Karpas-422 (cell line): ENCODE measurements around the gene CNST. TPM values are rescaled to one million over a fixed set of nuclear protein-coding genes. Genes with fewer than 3 reads are reported as not detected.
A peak's percentile ranks its signal among the peaks of the same experiment; 100 is the strongest.

Experiments used
- DNase-seq: peaks from one replicate; pipeline ENCODE4 v3.0.0-alpha.2; 2015
- H2AFZ ChIP-seq: fragments of 200-600 bp; sonication (generic); 2 replicates; pipeline ENCODE4 v1.6.1; 2014; ENCODE audit warnings: antibody characterized with exemption, low read length, mixed read lengths
- H3K27ac ChIP-seq: fragments of 200-600 bp; sonication (generic); 2 replicates; pipeline ENCODE4 v1.5.1; 2014; ENCODE audit warnings: mild to moderate bottlenecking, low read length, moderate library complexity
- H3K27me3 ChIP-seq: fragments of 200-600 bp; sonication (generic); 2 replicates; pipeline ENCODE4 v1.6.1; 2014; ENCODE audit warnings: low read length, mixed read lengths
- H3K36me3 ChIP-seq: fragments of 200-600 bp; sonication (generic); 2 replicates; pipeline ENCODE4 v1.6.1; 2014; ENCODE audit warnings: low read length, mixed read lengths; ENCODE audit not compliant: insufficient read depth
- H3K4me1 ChIP-seq: fragments of 200-600 bp; sonication (generic); 2 replicates; pipeline ENCODE4 v1.6.1; 2014; ENCODE audit warnings: mild to moderate bottlenecking, low read length, mixed read lengths
- H3K4me2 ChIP-seq: fragments of 200-600 bp; sonication (generic); 2 replicates; pipeline ENCODE4 v1.6.1; 2014; ENCODE audit warnings: low read length, low read depth, mild to moderate bottlenecking; ENCODE audit not compliant: poor library complexity, severe bottlenecking
- H3K4me3 ChIP-seq: fragments of 200-600 bp; sonication (generic); 2 replicates; pipeline ENCODE4 v1.5.1; 2014; ENCODE audit warnings: mild to moderate bottlenecking, antibody characterized with exemption, low read length, mixed read lengths
- H3K79me2 ChIP-seq: fragments of 200-600 bp; sonication (generic); 2 replicates; pipeline ENCODE4 v1.6.1; 2014; ENCODE audit warnings: mild to moderate bottlenecking, low read length, mixed read lengths
- H3K9ac ChIP-seq: fragments of 200-600 bp; sonication (generic); 2 replicates; pipeline ENCODE4 v1.6.0; 2014; ENCODE audit warnings: low read length
- H3K9me2 ChIP-seq: fragments of 200-600 bp; sonication (generic), shearing (Covaris generic); replicated peaks from 2 replicates; pipeline ENCODE4 v1.6.0; 2014; ENCODE audit warnings: mild to moderate bottlenecking, low read length, moderate library complexity; ENCODE audit not compliant: insufficient read depth
- H3K9me3 ChIP-seq: fragments of 300-700, 200-600 bp; sonication (generic); 2 replicates; pipeline ENCODE4 v1.6.1; 2014; ENCODE audit warnings: low read length, mixed read lengths
- H4K20me1 ChIP-seq: fragments of 200-600 bp; sonication (generic); 2 replicates; pipeline ENCODE4 v1.6.1; 2014; ENCODE audit warnings: mild to moderate bottlenecking, antibody characterized with exemption, low read length, low read depth; ENCODE audit not compliant: insufficient read depth
- total RNA-seq: library from RNA; depleted of rRNA; stranded (reverse); fragments of >200 nt; shearing (Covaris generic); gene quantifications from 2 replicates; pipeline ENCODE4 v1.2.3, GENCODE V29; 2014; ENCODE audit warnings: low replicate concordance; rRNA removed

The CNST gene, protein sequence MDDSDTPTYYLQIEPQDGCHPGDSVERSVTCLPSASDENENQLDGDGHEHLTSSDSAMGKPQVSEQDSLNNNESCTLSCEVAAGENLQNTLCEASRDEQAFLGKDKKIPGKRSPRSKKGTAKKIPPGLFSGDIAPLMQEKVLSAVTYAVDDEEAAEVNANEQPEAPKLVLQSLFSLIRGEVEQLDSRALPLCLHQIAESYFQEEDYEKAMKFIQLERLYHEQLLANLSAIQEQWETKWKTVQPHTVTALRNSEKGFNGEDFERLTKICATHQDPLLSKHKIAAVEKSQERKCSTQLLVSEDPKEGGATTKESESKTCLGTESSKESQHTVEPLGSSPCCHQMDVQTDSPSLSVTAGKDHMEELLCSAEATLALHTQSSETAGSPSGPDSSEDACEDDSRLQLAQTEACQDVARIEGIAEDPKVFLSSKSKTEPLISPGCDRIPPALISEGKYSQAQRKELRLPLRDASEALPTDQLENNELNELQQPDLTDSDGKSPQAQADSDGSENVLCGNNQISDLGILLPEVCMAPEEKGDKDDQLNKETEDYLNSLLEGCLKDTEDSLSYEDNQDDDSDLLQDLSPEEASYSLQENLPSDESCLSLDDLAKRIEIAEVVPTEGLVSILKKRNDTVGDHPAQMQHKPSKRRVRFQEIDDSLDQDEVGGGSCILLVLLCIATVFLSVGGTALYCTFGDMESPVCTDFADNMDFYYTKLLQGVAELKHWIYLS
- 25.3 and 29.7 TPM in 2 replicates for total RNA-seq

DNA sequence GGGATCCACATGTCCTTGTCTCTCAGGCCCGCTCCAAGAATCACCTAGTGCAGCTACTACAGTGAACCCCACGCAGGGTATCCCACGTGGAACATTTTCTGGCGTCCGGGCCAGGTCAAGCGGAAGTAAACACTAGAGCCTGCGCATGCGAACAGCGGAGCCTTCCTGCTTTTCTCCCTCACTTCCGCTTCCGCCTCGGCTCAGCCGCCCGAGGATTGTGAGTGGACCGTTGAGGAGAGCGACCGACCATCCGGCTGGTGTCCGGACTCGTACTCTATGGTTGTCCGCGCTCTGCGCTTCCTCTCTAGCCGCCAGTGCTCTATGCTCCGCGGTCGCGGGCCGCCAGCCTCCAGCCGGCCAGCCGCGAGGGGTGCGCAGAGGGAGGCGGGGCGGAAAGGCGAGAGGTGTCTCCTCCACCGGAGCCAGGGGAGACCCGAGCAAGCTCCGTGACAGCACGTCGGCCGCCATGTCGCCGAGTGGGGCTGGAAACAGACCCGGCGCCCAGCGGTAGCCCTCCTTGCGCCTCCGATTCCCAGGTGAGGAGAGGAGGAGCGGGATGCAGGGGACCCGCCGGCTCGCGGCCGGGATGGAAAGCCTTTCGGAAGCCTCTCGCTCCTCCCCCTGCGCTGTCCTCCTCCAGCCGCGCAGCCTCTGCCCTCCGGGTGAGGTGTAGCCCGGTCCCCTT lies at the start of gene CNST, which contains the start of gene TFB2M:
TSS of gene CNST (plus strand) at position 329 of the 685 bp plus-strand sequence. CDS start 25,107 bp downstream, outside the sequence.
TSS of gene TFB2M (minus strand) at position 134 of the 685 bp plus-strand sequence. CDS start at position 11, 123 bp downstream.
- no peaks in the 10 kb centered on the region for H3K27me3 ChIP-seq
- H3K4me1 ChIP-seq, result peaks cover 54% of the 10 kb centered on the region
- H3K4me2 ChIP-seq, result peak within 1 kb of the TSS; percentile 77
- H3K9me3 ChIP-seq, result no peaks in the 10 kb centered on the region
- peak within 1 kb of the TSS; percentile 78 for H3K27ac ChIP-seq
- peak within 1 kb of the TSS; percentile 76 for H2AFZ ChIP-seq
- H3K9ac ChIP-seq, result peak within 1 kb of the TSS; percentile 94
- peak within 1 kb of the TSS; percentile 100 for H3K4me3 ChIP-seq
- H3K79me2 ChIP-seq, result peaks cover 86% of the 10 kb centered on the region
- peaks cover 10% of the 10 kb centered on the region for H3K36me3 ChIP-seq
- H4K20me1 ChIP-seq, result no peaks in the 10 kb centered on the region
- peak; percentile 99 for DNase-seq
- H3K9me2 ChIP-seq, result no peaks in the 10 kb centered on the region

DNA sequence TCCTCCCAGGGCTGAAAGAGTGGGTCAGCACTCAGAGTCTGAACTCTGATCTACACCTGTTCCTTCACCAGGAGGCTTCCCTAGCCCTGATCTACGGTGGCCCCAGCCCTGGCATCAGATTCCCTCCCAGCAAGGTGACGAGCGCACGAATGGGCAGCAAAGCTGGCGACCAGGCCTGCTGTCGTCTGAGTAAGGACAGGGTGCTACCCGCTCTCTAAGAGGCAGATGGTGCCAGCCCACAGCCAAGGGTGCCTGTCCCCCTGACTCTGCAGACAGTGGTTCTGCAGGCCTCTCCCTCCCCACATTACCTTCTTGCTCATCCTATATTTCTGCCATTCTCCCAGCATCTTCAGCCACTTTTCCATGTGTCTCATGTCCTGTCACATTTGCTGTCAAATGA lies 48.9 kb upstream of the CNST start:
- no peak overlapping the region for H3K9ac ChIP-seq
- peaks cover 17% of the 10 kb centered on the region for H3K9me3 ChIP-seq
- H3K4me1 ChIP-seq, result no peaks in the 10 kb centered on the region
- no peaks in the 10 kb centered on the region for H3K9me2 ChIP-seq
- no peak overlapping the region for H3K4me2 ChIP-seq
- no peak overlapping the region for H2AFZ ChIP-seq
- H3K27ac ChIP-seq, result no peak overlapping the region
- H3K36me3 ChIP-seq, result no peaks in the 10 kb centered on the region
- no peaks in the 10 kb centered on the region for H4K20me1 ChIP-seq
- no peak overlapping the region for H3K4me3 ChIP-seq
- no peak for DNase-seq
- no peaks in the 10 kb centered on the region for H3K27me3 ChIP-seq
- no peaks in the 10 kb centered on the region for H3K79me2 ChIP-seq

DNA sequence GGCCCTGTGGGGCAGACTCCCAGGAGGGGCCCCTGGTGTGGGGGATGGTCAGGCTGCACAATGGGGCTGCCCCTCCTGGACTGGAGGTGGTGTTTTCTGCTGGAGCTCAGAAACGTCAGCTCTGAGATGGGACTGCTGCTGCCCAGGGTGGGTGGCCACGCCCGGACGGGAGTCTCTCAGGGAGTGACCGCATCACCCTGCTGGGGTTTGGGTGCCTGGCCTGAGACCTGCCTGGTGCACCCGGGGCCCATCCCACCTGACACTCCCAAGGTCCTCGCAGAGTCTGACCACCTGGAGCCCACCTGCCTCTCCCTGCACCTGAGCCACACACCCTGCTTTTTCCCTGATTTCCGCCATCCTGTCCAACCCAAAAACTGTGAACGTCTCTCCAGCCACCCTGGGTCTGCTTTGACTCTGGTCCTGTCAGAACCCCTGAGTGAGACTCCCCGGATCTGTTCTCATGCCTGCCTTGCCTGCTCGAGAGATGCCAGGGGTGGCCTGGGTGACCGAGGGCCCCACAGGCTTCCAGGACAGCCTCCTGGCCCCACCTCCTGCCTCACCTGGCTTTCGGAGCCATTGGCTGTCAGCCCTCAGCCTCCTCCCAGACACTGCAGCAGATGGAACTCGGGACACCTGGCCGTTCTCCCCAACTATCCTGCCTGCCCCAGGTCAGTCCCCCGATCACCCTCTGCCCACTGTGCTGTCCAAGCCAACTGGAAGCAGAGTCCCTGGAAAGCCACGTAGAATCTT lies 47.6 kb upstream of the CNST start:
- no peaks in the 10 kb centered on the region for H3K79me2 ChIP-seq
- peaks cover 17% of the 10 kb centered on the region for H3K9me3 ChIP-seq
- no peak for DNase-seq

DNA sequence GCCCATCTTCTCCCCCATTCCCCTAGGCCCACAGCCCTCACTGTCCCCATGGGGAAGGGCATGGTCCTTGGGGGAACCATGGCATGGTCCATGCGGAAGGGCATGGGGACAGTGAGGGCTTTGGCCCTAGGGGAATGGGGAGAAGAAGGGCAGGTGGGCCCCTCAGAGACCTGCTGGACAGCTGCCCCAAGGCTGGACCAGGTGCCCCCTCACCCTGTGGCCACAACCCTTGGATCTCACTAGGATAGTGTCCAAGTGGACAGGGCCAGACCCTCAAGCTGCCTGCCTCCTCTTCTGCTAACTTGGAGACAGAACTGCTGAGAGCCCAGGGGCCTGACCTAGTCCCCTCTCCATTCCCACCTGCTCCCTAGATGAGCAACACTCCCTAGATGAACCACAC lies 46.7 kb upstream of the CNST start:
- no peaks in the 10 kb centered on the region for H3K9me2 ChIP-seq
- peaks cover 13% of the 10 kb centered on the region for H3K9me3 ChIP-seq
- no peaks in the 10 kb centered on the region for H4K20me1 ChIP-seq
- no peak overlapping the region for H3K4me3 ChIP-seq
- H3K9ac ChIP-seq, result no peak overlapping the region
- no peaks in the 10 kb centered on the region for H3K27me3 ChIP-seq
- H3K4me2 ChIP-seq, result no peak overlapping the region
- no peak for DNase-seq
- no peak overlapping the region for H2AFZ ChIP-seq
- H3K4me1 ChIP-seq, result no peaks in the 10 kb centered on the region
- no peaks in the 10 kb centered on the region for H3K79me2 ChIP-seq
- H3K36me3 ChIP-seq, result no peaks in the 10 kb centered on the region
- H3K27ac ChIP-seq, result no peak overlapping the region

More for the DNA sequence above, 47.6 kb upstream of the CNST start:
- Histone ChIP-seq H4K20me1 (no peaks in the 10 kb centered on the region), H3K4me2 (no peak overlapping the region), H2AFZ (no peak overlapping the region), H3K4me1 (no peaks in the 10 kb centered on the region), H3K27me3 (no peaks in the 10 kb centered on the region), H3K27ac (no peak overlapping the region), H3K9me2 (no peaks in the 10 kb centered on the region), H3K4me3 (no peak overlapping the region), H3K9ac (no peak overlapping the region), H3K36me3 (no peaks in the 10 kb centered on the region)

DNA sequence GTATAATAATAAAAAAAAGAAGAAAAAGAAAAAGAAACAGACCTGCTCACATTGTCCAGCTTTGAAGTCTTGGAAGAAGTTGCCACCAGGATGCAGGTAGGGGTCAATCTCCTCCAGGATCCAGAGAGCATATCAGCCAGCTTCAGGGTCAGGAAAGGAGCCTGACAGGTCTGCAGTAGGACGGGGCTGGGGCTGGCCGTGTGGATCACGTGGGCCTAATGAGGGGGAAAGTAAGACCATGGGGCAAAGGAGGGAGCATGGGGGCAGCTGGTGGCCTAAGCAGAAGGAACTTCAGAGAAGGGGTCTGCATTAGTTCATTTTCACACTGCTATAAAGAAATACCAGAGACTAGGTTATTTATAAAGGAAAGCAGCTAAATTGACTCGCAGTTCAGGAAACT lies 39.9 kb upstream of the CNST start:
- DNase-seq, result no peak
- Histone ChIP-seq H3K27ac (no peak overlapping the region), H2AFZ (no peak overlapping the region), H3K9ac (no peak overlapping the region), H3K9me3 (peaks cover 6% of the 10 kb centered on the region), H3K27me3 (no peaks in the 10 kb centered on the region), H3K79me2 (no peaks in the 10 kb centered on the region), H3K4me3 (no peak overlapping the region), H3K4me1 (peaks cover 8% of the 10 kb centered on the region), H3K4me2 (no peak overlapping the region), H3K9me2 (no peaks in the 10 kb centered on the region), H3K36me3 (no peaks in the 10 kb centered on the region; the same call in 1 of the 2 replicates), H4K20me1 (no peaks in the 10 kb centered on the region)

DNA sequence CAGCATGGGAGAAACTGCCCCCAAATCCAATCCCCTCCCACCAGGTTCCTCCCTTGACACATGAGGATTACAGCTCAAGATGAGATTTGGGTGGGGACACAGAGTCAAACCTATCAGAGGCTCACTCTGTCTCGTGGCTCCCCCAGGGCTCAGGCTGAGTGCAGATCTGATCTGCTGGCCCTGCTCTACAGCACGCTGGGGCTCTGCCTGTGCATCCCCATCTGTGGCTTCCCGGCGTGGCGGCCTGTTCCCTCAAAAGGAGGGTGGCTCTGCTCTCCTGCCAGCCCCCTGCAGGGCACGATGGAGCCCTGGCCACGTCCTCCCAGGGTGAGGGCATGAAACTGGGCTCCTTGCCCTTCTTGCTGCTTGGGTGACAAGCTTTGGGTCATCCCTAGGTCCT lies 39.3 kb upstream of the CNST start:
- Histone ChIP-seq H3K4me2 (no peak overlapping the region), H3K36me3 (no peaks in the 10 kb centered on the region; the same call in 1 of the 2 replicates)

DNA sequence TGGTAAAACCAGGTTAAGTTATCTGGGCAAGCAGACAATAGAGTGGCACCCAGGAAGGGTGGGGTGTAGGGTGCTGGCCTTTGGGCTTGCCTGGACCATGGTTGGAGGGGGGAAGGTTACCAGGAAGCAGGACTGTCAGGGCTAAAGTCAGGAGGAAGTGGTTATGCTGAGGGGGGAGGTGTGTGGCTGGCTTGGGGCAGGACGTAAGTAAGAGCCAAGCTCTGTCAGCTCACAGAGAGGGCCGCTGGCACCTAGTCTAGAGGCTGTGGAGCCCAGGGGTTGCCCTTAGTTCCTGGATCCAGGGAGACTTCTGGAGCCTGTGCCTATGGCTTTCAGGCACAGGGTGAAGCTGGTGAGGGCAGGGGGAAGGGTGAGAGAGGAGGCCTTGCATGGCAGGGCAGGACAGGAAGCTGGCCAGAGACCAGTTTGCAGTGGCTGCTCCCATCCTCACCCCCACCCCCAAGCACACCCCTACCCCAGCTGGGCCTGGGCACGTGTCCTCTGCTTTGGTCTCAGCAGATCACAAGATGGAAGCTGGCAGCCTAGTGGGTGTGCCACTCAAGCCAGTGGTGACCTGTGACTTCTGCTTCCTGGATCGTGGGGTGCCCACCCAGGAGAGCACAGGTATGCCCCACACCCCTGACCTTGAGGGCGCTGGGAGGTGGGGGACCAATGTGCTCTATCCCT lies 38.7 kb upstream of the CNST start:
- Histone ChIP-seq H3K9ac (peak overlapping the region; percentile 25; the same call in 1 of the 2 replicates), H3K9me3 (peaks cover 6% of the 10 kb centered on the region), H3K79me2 (no peaks in the 10 kb centered on the region), H3K4me1 (peaks cover 8% of the 10 kb centered on the region), H3K4me2 (no peak overlapping the region), H3K4me3 (no peak overlapping the region), H3K27ac (no peak overlapping the region), H3K36me3 (no peaks in the 10 kb centered on the region; the same call in 1 of the 2 replicates), H4K20me1 (no peaks in the 10 kb centered on the region), H3K9me2 (no peaks in the 10 kb centered on the region), H2AFZ (peak overlapping the region; percentile 42; the same call in 1 of the 2 replicates), H3K27me3 (no peaks in the 10 kb centered on the region)
- DNase-seq, result no peak

More for the DNA sequence above, 39.3 kb upstream of the CNST start:
- no peak for DNase-seq
- H3K9me3 ChIP-seq, result peaks cover 6% of the 10 kb centered on the region
- H2AFZ ChIP-seq, result peak overlapping the region; percentile 42; the same call in 1 of the 2 replicates
- H3K4me3 ChIP-seq, result no peak overlapping the region
- peaks cover 8% of the 10 kb centered on the region for H3K4me1 ChIP-seq
- no peaks in the 10 kb centered on the region for H4K20me1 ChIP-seq
- no peaks in the 10 kb centered on the region for H3K79me2 ChIP-seq
- no peaks in the 10 kb centered on the region for H3K9me2 ChIP-seq
- H3K27ac ChIP-seq, result no peak overlapping the region
- no peaks in the 10 kb centered on the region for H3K27me3 ChIP-seq
- H3K9ac ChIP-seq, result no peak overlapping the region
